Measurements from ENCODE around the gene ANO2. TPM values are rescaled to one million over a fixed set of nuclear protein-coding genes. Genes with fewer than 3 reads are reported as not detected.

Gene ANO2
- total RNA-seq, 4 donors from 2014 or later, result 1.4 to 3.3 (median 2.7) TPM; not detected in 1

GRCh38 chr12:5803532-5803931 lies 141.5 kb downstream of the ANO2 start:
- 75 to 100% methylated on average over 1 to 7 of the region's 7 CpGs for WGBS, 2 donors (ENCODE audit: low coverage in 1 of 2)
- in situ Hi-C loops (cut with MboI; ENCODE audit: low pct_ligation_motif_present in 1 of 4, low pct_unique_long_range_greater_than_20kb in 1 of 4, low sequenced_read_pairs in 3 of 4) (no loop called here), intact Hi-C loops (cut with DNase I; ENCODE audit: low total_unique reads) (no loop called here)
- H3K27ac ChIP-seq, result no peak overlapping the region
- no peak for DNase-seq
- TF ChIP-seq POLR2AphosphoS5 (IDR thresholded peaks at IDR 0.05), result no peak
- TF ChIP-seq EP300 (IDR thresholded peaks at IDR 0.05; ENCODE audit: low read depth), result no peak
- no peak for TF ChIP-seq POLR2A (IDR thresholded peaks at IDR 0.05)
- TF ChIP-seq CTCF (IDR thresholded peaks at IDR 0.05), result no peak
- H3K4me3 ChIP-seq, result no peak overlapping the region
- no peaks in the 10 kb centered on the region for H3K9me3 ChIP-seq
- no peaks in the 10 kb centered on the region for H3K36me3 ChIP-seq
- peaks cover 3% of the 10 kb centered on the region for H3K27me3 ChIP-seq
- no peaks in the 10 kb centered on the region for H3K4me1 ChIP-seq

- 90 to 100% methylated on average over 1 to 12 of the region's 12 CpGs for WGBS, 2 donors (ENCODE audit: low coverage in 1 of 2)
- intact Hi-C loops (cut with DNase I; ENCODE audit: low total_unique reads), result no loop called here
- H3K9me3 ChIP-seq, result no peaks in the 10 kb centered on the region
- in situ Hi-C loops (cut with MboI; ENCODE audit: low pct_ligation_motif_present in 1 of 4, low pct_unique_long_range_greater_than_20kb in 1 of 4, low sequenced_read_pairs in 3 of 4), result loop anchor here (10.0 to 25.0 kb wide), 5 partner anchors 361 to 636 kb away; partner anchors contain the start of gene NTF3 (in 2 of the 4)
- TF ChIP-seq CTCF (IDR thresholded peaks at IDR 0.05) (no peak), POLR2A (IDR thresholded peaks at IDR 0.05) (no peak), POLR2AphosphoS5 (IDR thresholded peaks at IDR 0.05) (no peak), EP300 (IDR thresholded peaks at IDR 0.05; ENCODE audit: low read depth) (no peak)
- DNase-seq, result no peak
- H3K27me3 ChIP-seq, result peaks cover 2% of the 10 kb centered on the region
- H3K36me3 ChIP-seq, result no peaks in the 10 kb centered on the region
- no peak overlapping the region for H3K27ac ChIP-seq
- H3K4me1 ChIP-seq, result no peaks in the 10 kb centered on the region
- no peak overlapping the region for H3K4me3 ChIP-seq
These were observed 146.6 kb downstream of the ANO2 start for GRCh38 chr12:5798242-5799015.

DNA sequence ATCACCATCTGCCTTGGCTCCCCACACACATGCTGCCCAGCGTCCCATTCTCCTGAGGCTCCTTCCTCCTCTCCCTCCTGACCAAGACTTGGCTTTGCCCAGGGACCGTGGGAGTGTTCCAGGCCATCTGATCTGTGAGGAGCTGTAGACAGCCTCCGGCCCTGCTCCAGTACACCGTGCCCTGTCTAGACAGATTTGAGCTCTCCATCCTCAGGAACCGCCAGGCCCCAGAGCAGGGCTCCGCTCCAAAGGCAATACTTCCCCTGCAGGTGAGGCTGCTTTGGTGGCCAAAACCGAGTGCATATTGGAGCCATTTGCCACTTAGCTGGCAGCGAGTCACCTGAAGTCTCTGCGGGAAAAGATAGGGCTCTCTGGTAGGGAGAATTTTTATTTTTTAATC lies 147.4 kb downstream of the ANO2 start:
- no peak for DNase-seq
- Histone ChIP-seq H3K9me3 (no peaks in the 10 kb centered on the region), H3K27ac (no peak overlapping the region), H3K4me1 (no peaks in the 10 kb centered on the region), H3K27me3 (no peaks in the 10 kb centered on the region), H3K36me3 (no peaks in the 10 kb centered on the region), H3K4me3 (no peak overlapping the region)
- WGBS, 2 donors (ENCODE audit: low coverage in 1 of 2), result 92% methylated on average over 9 of the region's 9 CpGs; no CpG with 5 or more reads in 1 of the 2 donors
- TF ChIP-seq POLR2AphosphoS5 (IDR thresholded peaks at IDR 0.05) (no peak), EP300 (IDR thresholded peaks at IDR 0.05; ENCODE audit: low read depth) (no peak), POLR2A (IDR thresholded peaks at IDR 0.05) (no peak), CTCF (IDR thresholded peaks at IDR 0.05) (no peak)
- in situ Hi-C loops (cut with MboI; ENCODE audit: low pct_ligation_motif_present in 1 of 4, low pct_unique_long_range_greater_than_20kb in 1 of 4, low sequenced_read_pairs in 3 of 4), result loop anchor here (10.0 to 25.0 kb wide), 5 partner anchors 360 to 635 kb away; partner anchors contain the start of gene NTF3 (in 2 of the 4)
- intact Hi-C loops (cut with DNase I; ENCODE audit: low total_unique reads), result no loop called here

- Histone ChIP-seq H3K27me3 (no peaks in the 10 kb centered on the region), H3K27ac (no peak overlapping the region), H3K36me3 (no peaks in the 10 kb centered on the region), H3K9me3 (no peaks in the 10 kb centered on the region), H3K4me1 (no peaks in the 10 kb centered on the region), H3K4me3 (no peak overlapping the region)
- TF ChIP-seq POLR2AphosphoS5 (IDR thresholded peaks at IDR 0.05) (no peak), CTCF (IDR thresholded peaks at IDR 0.05) (no peak), POLR2A (IDR thresholded peaks at IDR 0.05) (no peak), EP300 (IDR thresholded peaks at IDR 0.05; ENCODE audit: low read depth) (no peak)
- intact Hi-C loops (cut with DNase I; ENCODE audit: low total_unique reads) (no loop called here), in situ Hi-C loops (cut with MboI; ENCODE audit: low pct_ligation_motif_present in 1 of 4, low pct_unique_long_range_greater_than_20kb in 1 of 4, low sequenced_read_pairs in 3 of 4) (loop anchor here (10.0 to 25.0 kb wide), 5 partner anchors 360 to 635 kb away; partner anchors contain the start of gene NTF3 (in 2 of the 4))
- WGBS, 2 donors (ENCODE audit: low coverage in 1 of 2), result 76% methylated on average over 8 of the region's 8 CpGs; no CpG with 5 or more reads in 1 of the 2 donors
- DNase-seq, result no peak
These were observed 148.2 kb downstream of the ANO2 start for GRCh38 chr12:5796959-5797225.

All from transverse colon (tissue), 4 donors.